Fibroblast of upper back skin (primary cell): ENCODE measurements around the gene OR51M1.
A peak's percentile ranks its signal among the peaks of the same experiment; 100 is the strongest.
"Not testable (repeated sequence)": the region's sequence is repeated elsewhere in the genome, so short reads cannot be mapped to it uniquely, and the experiment has no call there.

Experiments
- DNase-seq: peaks from one replicate; pipeline ENCODE4 v3.0.0-alpha.2; 2013

OR51M1 gene

GRCh38 chr11:5383576-5383975 is at the start of gene OR51M1:
OR51M1 (plus strand) TSS chr11:5383812; CDS start chr11:5389399, 5,587 bp downstream.
- no peak for DNase-seq

- DNase-seq, result no peak
Observed at GRCh38 chr11:5335170-5335569, 48.4 kb upstream of the OR51M1 start.

- peak; percentile 33 for DNase-seq
Observed at GRCh38 chr11:5336331-5336730, 47.3 kb upstream of the OR51M1 start.

- not testable (repeated sequence) for DNase-seq
Observed at GRCh38 chr11:5337253-5337652, 46.4 kb upstream of the OR51M1 start.

GRCh38 chr11:5339771-5340322 is 43.8 kb upstream of the OR51M1 start:
- no peak for DNase-seq

GRCh38 chr11:5343474-5344335 is 39.9 kb upstream of the OR51M1 start, which contains the start of gene OR51B5:
OR51B5 (minus strand) TSS chr11:5343524; CDS start chr11:5343524, 0 bp downstream.
- DNase-seq, result no peak

GRCh38 chr11:5345831-5346230 is 37.8 kb upstream of the OR51M1 start:
- peak; percentile 26 for DNase-seq

GRCh38 chr11:5348551-5349194 is 34.9 kb upstream of the OR51M1 start:
- no peak for DNase-seq

- no peak for DNase-seq
Observed at GRCh38 chr11:5349550-5349949, 34.1 kb upstream of the OR51M1 start.

- no peak for DNase-seq
Observed at GRCh38 chr11:5351208-5351607, 32.4 kb upstream of the OR51M1 start, which contains the start of gene OR51B6. OR51B6 (plus strand) TSS chr11:5351508; CDS start chr11:5351508, 0 bp downstream.

GRCh38 chr11:5356031-5356430 is 27.6 kb upstream of the OR51M1 start:
- not testable (repeated sequence) for DNase-seq

GRCh38 chr11:5362017-5362625 is 21.5 kb upstream of the OR51M1 start:
- DNase-seq, result no peak

- peak; percentile 19 for DNase-seq
Observed at GRCh38 chr11:5363679-5364078, 19.9 kb upstream of the OR51M1 start.

- peak; percentile 92 for DNase-seq
Observed at GRCh38 chr11:5364214-5364613, 19.4 kb upstream of the OR51M1 start.

- not testable (repeated sequence) for DNase-seq
Observed at GRCh38 chr11:5366365-5366764, 17.2 kb upstream of the OR51M1 start.

GRCh38 chr11:5366856-5367255 is 16.8 kb upstream of the OR51M1 start:
- DNase-seq, result peak; percentile 41

- DNase-seq, result peak; percentile 90
Observed at GRCh38 chr11:5367448-5368074, 16.1 kb upstream of the OR51M1 start.

- DNase-seq, result no peak
Observed at GRCh38 chr11:5368502-5369043, 15.0 kb upstream of the OR51M1 start.

- DNase-seq, result peak; percentile 77
Observed at GRCh38 chr11:5369789-5370188, 13.8 kb upstream of the OR51M1 start.

GRCh38 chr11:5380740-5381342 is 2.8 kb upstream of the OR51M1 start:
- peak; percentile 64 for DNase-seq

GRCh38 chr11:5384335-5384734 is 723 bp downstream of the OR51M1 start:
- DNase-seq, result no peak

GRCh38 chr11:5390210-5390609 is 6.6 kb downstream of the OR51M1 start:
- no peak for DNase-seq
